Measurements from ENCODE around the gene CARS2. TPM values are rescaled to one million over a fixed set of nuclear protein-coding genes. Genes with fewer than 3 reads are reported as not detected.
A peak's percentile ranks its signal among the peaks of the same experiment; 100 is the strongest.

The CARS2 gene
- total RNA-seq, 1 donor from 2014 or later: 41.0 TPM

GRCh38 chr13:110713642-110713952 lies 7.7 kb upstream of the CARS2 start, which contains the start of gene ING1:
ING1 (plus strand) TSS chr13:110713700; CDS start chr13:110714150, 450 bp downstream.
- TF ChIP-seq CTCF (IDR thresholded peaks at IDR 0.05): peak in 1 of 3 experiments; percentile 7
- Histone ChIP-seq H3K27ac (peak within 1 kb of the TSS; percentile 98 to 100), H3K36me3 (no peaks in the 10 kb centered on the region), H3K9me3 (no peaks in the 10 kb centered on the region), H3K27me3 (no peaks in the 10 kb centered on the region), H3K4me1 (peaks cover 4 to 20% of the 10 kb centered on the region in 2 donors), H3K4me3 (peak within 1 kb of the TSS; percentile 71 to 90)
- intact Hi-C loops (cut with DNase I): loop anchor here (2.0 to 10.0 kb wide), 8 partner anchors 99 to 659 kb away; partner anchors contain the start of genes NAXD and RAB20
- DNase-seq (ENCODE audit: low spot score in 2 of 2): no peak

- peaks cover 4 to 18% of the 10 kb centered on the region in 2 donors for H3K4me1 ChIP-seq
- H3K9me3 ChIP-seq: no peaks in the 10 kb centered on the region
- no peaks in the 10 kb centered on the region for H3K36me3 ChIP-seq
- peak; percentile 100 for DNase-seq (ENCODE audit: low spot score in 2 of 2)
- intact Hi-C loops (cut with DNase I): loop anchor here (1.0 to 10.0 kb wide), 9 partner anchors 98 to 658 kb away; partner anchors contain the start of genes ANKRD10, NAXD and RAB20
- H3K4me3 ChIP-seq: peak overlapping the region; percentile 71 to 90
- H3K27ac ChIP-seq: peak overlapping the region; percentile 98 to 100
- TF ChIP-seq CTCF (IDR thresholded peaks at IDR 0.05): no peak
- H3K27me3 ChIP-seq: no peaks in the 10 kb centered on the region
Observed at GRCh38 chr13:110712849-110713641, 7.1 kb upstream of the CARS2 start.

GRCh38 chr13:110712081-110712848 lies 6.3 kb upstream of the CARS2 start:
- H3K4me1 ChIP-seq: peaks cover 4 to 16% of the 10 kb centered on the region in 2 donors
- no peaks in the 10 kb centered on the region for H3K9me3 ChIP-seq
- peak overlapping the region; percentile 98 to 100 for H3K27ac ChIP-seq
- no peaks in the 10 kb centered on the region for H3K36me3 ChIP-seq
- DNase-seq (ENCODE audit: low spot score in 2 of 2): peak; percentile 16 to 92
- intact Hi-C loops (cut with DNase I): loop anchor here (1.0 to 10.0 kb wide), 9 partner anchors 97 to 657 kb away; partner anchors contain the start of genes ANKRD10, NAXD and RAB20
- no peak for TF ChIP-seq CTCF (IDR thresholded peaks at IDR 0.05)
- no peaks in the 10 kb centered on the region for H3K27me3 ChIP-seq
- H3K4me3 ChIP-seq: peak overlapping the region; percentile 71 to 75

GRCh38 chr13:110706570-110707372 lies 855 bp upstream of the CARS2 start:
- Histone ChIP-seq H3K36me3 (no peaks in the 10 kb centered on the region), H3K27ac (peak overlapping the region; percentile 18 to 32), H3K27me3 (no peaks in the 10 kb centered on the region), H3K4me3 (peak overlapping the region; percentile 69 to 81), H3K4me1 (peaks cover 4 to 25% of the 10 kb centered on the region in 2 donors), H3K9me3 (no peaks in the 10 kb centered on the region)
- intact Hi-C loops (cut with DNase I): no loop called here
- TF ChIP-seq CTCF (IDR thresholded peaks at IDR 0.05): no peak
- peak in 1 of 2 donors; percentile 50 for DNase-seq (ENCODE audit: low spot score in 2 of 2)

GRCh38 chr13:110705356-110705825 lies 525 bp downstream of the CARS2 start:
- H3K9me3 ChIP-seq: no peaks in the 10 kb centered on the region
- no peak for DNase-seq (ENCODE audit: low spot score in 2 of 2)
- no peaks in the 10 kb centered on the region for H3K27me3 ChIP-seq
- peaks cover 10 to 11% of the 10 kb centered on the region in 2 donors for H3K36me3 ChIP-seq
- peak overlapping the region; percentile 65 to 71 for H3K27ac ChIP-seq
- peaks cover 0 to 16% of the 10 kb centered on the region in 2 donors for H3K4me1 ChIP-seq
- peak overlapping the region; percentile 69 to 81 for H3K4me3 ChIP-seq
- no peak for TF ChIP-seq CTCF (IDR thresholded peaks at IDR 0.05)
- intact Hi-C loops (cut with DNase I): no loop called here
